ENCODE measurements around the gene RAB10. TPM values are rescaled to one million over a fixed set of nuclear protein-coding genes. Genes with fewer than 3 reads are reported as not detected.

RAB10 gene
- total and polyA plus RNA-seq, 2 of the 13 experiments (the other 11 are each of a cell fraction or from before 2014, with no cell fraction given) = 48.2 to 120 TPM

- TF ChIP-seq MIER3 (CRISPR knock-in tag; IDR thresholded peaks at IDR 0.05; ENCODE audit: borderline replicate concordance) (no peak), ZNF660 (CRISPR knock-in tag; IDR thresholded peaks at IDR 0.05; ENCODE audit: borderline replicate concordance, low read depth) (no peak), ZBTB38 (CRISPR knock-in tag; IDR thresholded peaks at IDR 0.05) (no peak; the same call in 1 of the 2 replicates), TSC22D2 (CRISPR knock-in tag; IDR thresholded peaks at IDR 0.05; ENCODE audit: borderline replicate concordance) (no peak), HOXA3 (CRISPR knock-in tag; IDR thresholded peaks at IDR 0.05) (no peak), ATF7-NPFF (CRISPR knock-in tag; IDR thresholded peaks at IDR 0.05; ENCODE audit: low read depth) (no peak), ZNF205 (CRISPR knock-in tag; IDR thresholded peaks at IDR 0.05) (peak; percentile 74; the same call in 1 of the 2 replicates), SIX4 (CRISPR knock-in tag; IDR thresholded peaks at IDR 0.05) (no peak), ZBTB7A (CRISPR knock-in tag; IDR thresholded peaks at IDR 0.05) (no peak), TEAD3 (CRISPR knock-in tag; optimal IDR thresholded peaks at IDR 0.05; ENCODE audit: borderline replicate concordance) (peak; percentile 31), ELK4 (CRISPR knock-in tag; IDR thresholded peaks at IDR 0.05; ENCODE audit: borderline replicate concordance) (no peak), ZNF274 (CRISPR knock-in tag; IDR thresholded peaks at IDR 0.05) (no peak), WIZ (CRISPR knock-in tag; IDR thresholded peaks at IDR 0.05) (no peak), ZNF7 (CRISPR knock-in tag; IDR thresholded peaks at IDR 0.05) (peak; percentile 86; the same call in 1 of the 2 replicates), ISX (CRISPR knock-in tag; conservative IDR thresholded peaks at IDR 0.05) (no peak), ZFP36L2 (CRISPR knock-in tag; IDR thresholded peaks at IDR 0.05) (no peak), CREM (IDR thresholded peaks at IDR 0.05) (no peak), CREM (CRISPR knock-in tag; IDR thresholded peaks at IDR 0.05) (no peak), NR0B2 (CRISPR knock-in tag; IDR thresholded peaks at IDR 0.05) (no peak), ZNF136 (CRISPR knock-in tag; IDR thresholded peaks at IDR 0.05; ENCODE audit: low read depth) (no peak), ATF7 (IDR thresholded peaks at IDR 0.05) (no peak), ATF7 (CRISPR knock-in tag; IDR thresholded peaks at IDR 0.05) (no peak), E2F2 (CRISPR knock-in tag; IDR thresholded peaks at IDR 0.05; ENCODE audit: borderline replicate concordance) (no peak), HNRNPH1 (optimal IDR thresholded peaks at IDR 0.05; ENCODE audit: low read depth, low read length) (no peak), RORA (CRISPR knock-in tag; IDR thresholded peaks at IDR 0.05) (no peak), NFE2L1 (CRISPR knock-in tag; IDR thresholded peaks at IDR 0.05; ENCODE audit: borderline replicate concordance) (no peak), NFATC3 (CRISPR knock-in tag; IDR thresholded peaks at IDR 0.05) (no peak), KLF16 (CRISPR knock-in tag; IDR thresholded peaks at IDR 0.05) (no peak), NR2F6 (IDR thresholded peaks at IDR 0.05) (no peak), NR2F6 (CRISPR knock-in tag; IDR thresholded peaks at IDR 0.05) (0 out of 2 replicates have a peak, but pooled peaks have one; percentile 6), CBFB (CRISPR knock-in tag; IDR thresholded peaks at IDR 0.05) (no peak), CEBPB (IDR thresholded peaks at IDR 0.05; ENCODE audit: borderline replicate concordance, low read depth, low read length) (no peak)
- TF ChIP-seq, protein P1, sequence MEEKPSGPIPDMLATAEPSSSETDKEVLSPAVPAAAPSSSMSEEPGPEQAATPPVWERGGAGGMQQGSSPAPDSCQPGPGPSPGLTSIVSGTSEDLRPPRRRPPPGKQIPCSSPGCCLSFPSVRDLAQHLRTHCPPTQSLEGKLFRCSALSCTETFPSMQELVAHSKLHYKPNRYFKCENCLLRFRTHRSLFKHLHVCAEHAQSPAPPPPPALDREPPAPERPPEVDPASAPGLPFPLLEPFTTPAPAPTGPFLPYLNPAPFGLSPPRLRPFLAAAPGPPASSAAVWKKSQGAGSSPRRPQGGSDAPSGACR (CRISPR knock-in tag; IDR thresholded peaks at IDR 0.05) = no peak
Measured at GRCh38 chr2:26058390-26058789, 24.5 kb downstream of the RAB10 start (continued).

Measured in HepG2 (cell line).